Liver (tissue), 3 donors: Measurements from ENCODE around the gene MYL7.

ENCODE experiments used
- GABPA ChIP-seq, 2 donors: IDR thresholded peaks in 1 of 2; conservative IDR thresholded peaks in 1 of 2; 2 replicates each; pipeline ENCODE4 v1.6.1; 2016; ENCODE audit warnings: antibody characterized with exemption in 2 of 2, mild to moderate bottlenecking in 1 of 2, moderate library complexity in 1 of 2
- TAF1 ChIP-seq: conservative IDR thresholded peaks from 2 replicates; pipeline ENCODE4 v1.6.1; 2016; ENCODE audit warnings: antibody characterized with exemption, mild to moderate bottlenecking
- TF ChIP-seq, protein P1 (sequence below): fragments of 150-350 bp; IDR thresholded peaks from 2 replicates; pipeline ENCODE4 v1.5.1; 2017; ENCODE audit warnings: improper control_type of control experiment, low read depth, low read length; ENCODE audit not compliant: missing input control
- TF ChIP-seq, protein P2 (sequence below): IDR thresholded peaks from 2 replicates; pipeline ENCODE4 v1.6.1; 2016; ENCODE audit warnings: antibody characterized with exemption
- donor health status: healthy.
- donor health status: healthy.

GRCh38 chr7:44148961-44149536 is 7.9 kb upstream of the MYL7 start:
- TF ChIP-seq GABPA (IDR thresholded peaks at IDR 0.05 in 1 of 2, conservative IDR thresholded peaks at IDR 0.05 in 1 of 2) (no peak), TAF1 (no peak)
- TF ChIP-seq, protein P1, sequence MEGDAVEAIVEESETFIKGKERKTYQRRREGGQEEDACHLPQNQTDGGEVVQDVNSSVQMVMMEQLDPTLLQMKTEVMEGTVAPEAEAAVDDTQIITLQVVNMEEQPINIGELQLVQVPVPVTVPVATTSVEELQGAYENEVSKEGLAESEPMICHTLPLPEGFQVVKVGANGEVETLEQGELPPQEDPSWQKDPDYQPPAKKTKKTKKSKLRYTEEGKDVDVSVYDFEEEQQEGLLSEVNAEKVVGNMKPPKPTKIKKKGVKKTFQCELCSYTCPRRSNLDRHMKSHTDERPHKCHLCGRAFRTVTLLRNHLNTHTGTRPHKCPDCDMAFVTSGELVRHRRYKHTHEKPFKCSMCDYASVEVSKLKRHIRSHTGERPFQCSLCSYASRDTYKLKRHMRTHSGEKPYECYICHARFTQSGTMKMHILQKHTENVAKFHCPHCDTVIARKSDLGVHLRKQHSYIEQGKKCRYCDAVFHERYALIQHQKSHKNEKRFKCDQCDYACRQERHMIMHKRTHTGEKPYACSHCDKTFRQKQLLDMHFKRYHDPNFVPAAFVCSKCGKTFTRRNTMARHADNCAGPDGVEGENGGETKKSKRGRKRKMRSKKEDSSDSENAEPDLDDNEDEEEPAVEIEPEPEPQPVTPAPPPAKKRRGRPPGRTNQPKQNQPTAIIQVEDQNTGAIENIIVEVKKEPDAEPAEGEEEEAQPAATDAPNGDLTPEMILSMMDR, result no peak
- TF ChIP-seq, protein P2, sequence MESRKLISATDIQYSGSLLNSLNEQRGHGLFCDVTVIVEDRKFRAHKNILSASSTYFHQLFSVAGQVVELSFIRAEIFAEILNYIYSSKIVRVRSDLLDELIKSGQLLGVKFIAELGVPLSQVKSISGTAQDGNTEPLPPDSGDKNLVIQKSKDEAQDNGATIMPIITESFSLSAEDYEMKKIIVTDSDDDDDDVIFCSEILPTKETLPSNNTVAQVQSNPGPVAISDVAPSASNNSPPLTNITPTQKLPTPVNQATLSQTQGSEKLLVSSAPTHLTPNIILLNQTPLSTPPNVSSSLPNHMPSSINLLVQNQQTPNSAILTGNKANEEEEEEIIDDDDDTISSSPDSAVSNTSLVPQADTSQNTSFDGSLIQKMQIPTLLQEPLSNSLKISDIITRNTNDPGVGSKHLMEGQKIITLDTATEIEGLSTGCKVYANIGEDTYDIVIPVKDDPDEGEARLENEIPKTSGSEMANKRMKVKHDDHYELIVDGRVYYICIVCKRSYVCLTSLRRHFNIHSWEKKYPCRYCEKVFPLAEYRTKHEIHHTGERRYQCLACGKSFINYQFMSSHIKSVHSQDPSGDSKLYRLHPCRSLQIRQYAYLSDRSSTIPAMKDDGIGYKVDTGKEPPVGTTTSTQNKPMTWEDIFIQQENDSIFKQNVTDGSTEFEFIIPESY, result no peak
